Testis (tissue), 3 donors: ENCODE results near the gene CPT2. TPM values are rescaled to one million over a fixed set of nuclear protein-coding genes. Genes with fewer than 3 reads are reported as not detected.

Source experiments
- DNase-seq: peaks from one replicate; pipeline ENCODE4 v3.0.0-alpha.2; 2019
- H3K27ac ChIP-seq, 2 donors: fragments of 200-600 bp; sonication (generic); one replicate each; pipeline ENCODE4 v1.5.1; 2019
- H3K27me3 ChIP-seq: fragments of 200-600 bp; sonication (generic); one replicate; pipeline ENCODE4 v1.5.1; 2019
- H3K36me3 ChIP-seq: fragments of 200-600 bp; sonication (generic); one replicate; pipeline ENCODE4 v1.5.1; 2017; ENCODE audit warnings: low read depth; ENCODE audit errors: missing control alignments
- H3K4me1 ChIP-seq: fragments of 200-600 bp; sonication (generic); one replicate; pipeline ENCODE4 v1.5.1; 2019
- H3K4me3 ChIP-seq, 2 donors: fragments of 200-600 bp; sonication (generic); one replicate each; pipeline ENCODE4 v1.5.1; 2017 to 2019
- H3K9me3 ChIP-seq: fragments of 200-600 bp; sonication (generic); one replicate; pipeline ENCODE4 v1.5.1; 2017
- CTCF ChIP-seq, 3 experiments: fragments of 450-650 bp in 2 of 3; fragments of 200-600 bp in 1 of 3; sonication (generic) in 1 of 3; IDR thresholded peaks; one replicate each; pipeline ENCODE4 v1.5.1; 2016 to 2019; ENCODE audit warnings: antibody characterized with exemption in 3 of 3, mild to moderate bottlenecking in 2 of 3, moderate library complexity in 1 of 3
- POLR2A ChIP-seq: fragments of 450-650 bp; IDR thresholded peaks from one replicate; pipeline ENCODE4 v1.6.1; 2017; ENCODE audit warnings: antibody characterized with exemption, mild to moderate bottlenecking, moderate library complexity
- WGBS, 2 donors: methylation state at CpG; one replicate each; pipeline ENCODE4 v1.1.5; 2018; 5-methylcytosine and 5-hydroxymethylcytosine counted together
- intact Hi-C: fragments of 100-400 bp; cut with DNase I; formaldehyde crosslinking; loops from one replicate; pipeline ENCODE4 v1.15.1; 2023; ENCODE audit warnings: low total_unique reads
- polyA plus RNA-seq: library from polyadenylated mRNA; stranded (reverse); fragments of 350-450 nt; fragmentation: Illumina TruSeq; extraction: RNeasy Lipid Tissue Mini Kit (QIAGEN cat#74804); gene quantifications from one replicate; pipeline ENCODE4 v1.2.3, GENCODE V29; 2014; ENCODE audit warnings: low read depth, low replicate concordance; ENCODE audit not compliant: insufficient read depth
- total RNA-seq, 2 donors: library from RNA; depleted of rRNA; stranded (reverse); fragments of >200 nt; gene quantifications; one replicate each; pipeline ENCODE4 v1.2.3, GENCODE V29; 2016

CPT2 gene
- total and polyA plus RNA-seq, 3 donors from 2014 or later, result 36.9 to 61.7 (median 44.4) TPM

- Histone ChIP-seq H3K4me1 (peaks cover 9% of the 10 kb centered on the region), H3K4me3 (no peak overlapping the region), H3K27me3 (no peaks in the 10 kb centered on the region), H3K27ac (no peak overlapping the region), H3K36me3 (no peaks in the 10 kb centered on the region), H3K9me3 (no peaks in the 10 kb centered on the region)
- intact Hi-C loops, result no loop called here
- no peak for DNase-seq
- 85 to 89% methylated on average over 4 of the region's 4 CpGs for WGBS, 2 donors
- no peak for TF ChIP-seq CTCF (IDR thresholded peaks at IDR 0.05)
- TF ChIP-seq POLR2A, result no peak
Observed at GRCh38 chr1:53250325-53250724, 53.7 kb downstream of the CPT2 start.

- Histone ChIP-seq H3K36me3 (no peaks in the 10 kb centered on the region), H3K27ac (no peak overlapping the region), H3K4me3 (no peak overlapping the region), H3K4me1 (peaks cover 9% of the 10 kb centered on the region), H3K27me3 (no peaks in the 10 kb centered on the region), H3K9me3 (no peaks in the 10 kb centered on the region)
- no peak for DNase-seq
- TF ChIP-seq CTCF (IDR thresholded peaks at IDR 0.05) (no peak), POLR2A (no peak)
- 48 to 58% methylated on average over 4 of the region's 4 CpGs for WGBS, 2 donors
- intact Hi-C loops, result no loop called here
Observed at GRCh38 chr1:53254011-53254640, 57.5 kb downstream of the CPT2 start.

- H3K36me3 ChIP-seq, result no peaks in the 10 kb centered on the region
- TF ChIP-seq POLR2A (no peak), CTCF (IDR thresholded peaks at IDR 0.05) (no peak)
- WGBS, 2 donors, result 96 to 100% methylated on average over 4 of the region's 4 CpGs
- H3K9me3 ChIP-seq, result no peaks in the 10 kb centered on the region
- no peak for DNase-seq
- no peak overlapping the region for H3K4me3 ChIP-seq
- intact Hi-C loops, result no loop called here
- peaks cover 9% of the 10 kb centered on the region for H3K4me1 ChIP-seq
- H3K27me3 ChIP-seq, result no peaks in the 10 kb centered on the region
- H3K27ac ChIP-seq, result no peak overlapping the region
Observed at GRCh38 chr1:53255031-53255430, 58.4 kb downstream of the CPT2 start.

- no peak overlapping the region for H3K27ac ChIP-seq
- WGBS, 2 donors, result 90 to 97% methylated on average over 11 of the region's 11 CpGs
- DNase-seq, result no peak
- H3K36me3 ChIP-seq, result no peaks in the 10 kb centered on the region
- no peaks in the 10 kb centered on the region for H3K27me3 ChIP-seq
- H3K4me3 ChIP-seq, result no peak overlapping the region
- intact Hi-C loops, result no loop called here
- no peak for TF ChIP-seq POLR2A
- TF ChIP-seq CTCF (IDR thresholded peaks at IDR 0.05), result no peak
- no peaks in the 10 kb centered on the region for H3K9me3 ChIP-seq
- peaks cover 9% of the 10 kb centered on the region for H3K4me1 ChIP-seq
Observed at GRCh38 chr1:53256511-53257453, 60.2 kb downstream of the CPT2 start.
